GM12865 (cell line): ENCODE data around the gene THEMIS.

Source experiments
- DNase-seq: peaks from one replicate; pipeline ENCODE4 v3.0.0; 2010; ENCODE audit warnings: low read depth
- H3K4me3 ChIP-seq: 2 replicates; pipeline ENCODE4 v1.5.1; 2011; ENCODE audit warnings: mild to moderate bottlenecking, low read depth, low read length, control low read depth
- TF ChIP-seq, protein P1 (sequence below): IDR thresholded peaks from 2 replicates; pipeline ENCODE4 v1.5.1; 2011; ENCODE audit warnings: low read length, control low read depth, low read depth, inconsistent platforms; ENCODE audit not compliant: insufficient read depth; ENCODE audit errors: missing control alignments

THEMIS gene

DNA sequence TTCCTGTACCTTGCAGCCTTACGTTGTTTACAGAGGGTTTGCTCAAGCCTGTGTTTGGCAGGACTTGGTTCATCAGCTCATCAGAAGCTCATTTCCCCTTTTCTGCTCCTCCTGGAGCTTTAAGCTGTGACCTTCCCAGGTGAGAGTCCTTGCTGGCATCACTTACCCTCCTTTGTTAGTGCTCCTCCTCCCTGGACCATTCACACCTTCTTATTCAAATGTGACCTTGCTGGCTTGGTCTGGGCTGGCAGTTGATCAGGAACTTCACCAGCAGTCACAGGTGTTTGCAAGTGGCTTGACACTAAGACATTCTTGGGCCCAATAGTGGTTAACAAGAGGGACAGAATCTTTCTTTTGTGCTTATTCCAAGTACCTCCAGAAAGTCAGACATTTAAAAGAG lies 175.0 kb downstream of the THEMIS start:
- no peak overlapping the region for H3K4me3 ChIP-seq
- DNase-seq, result no peak
- TF ChIP-seq, protein P1, sequence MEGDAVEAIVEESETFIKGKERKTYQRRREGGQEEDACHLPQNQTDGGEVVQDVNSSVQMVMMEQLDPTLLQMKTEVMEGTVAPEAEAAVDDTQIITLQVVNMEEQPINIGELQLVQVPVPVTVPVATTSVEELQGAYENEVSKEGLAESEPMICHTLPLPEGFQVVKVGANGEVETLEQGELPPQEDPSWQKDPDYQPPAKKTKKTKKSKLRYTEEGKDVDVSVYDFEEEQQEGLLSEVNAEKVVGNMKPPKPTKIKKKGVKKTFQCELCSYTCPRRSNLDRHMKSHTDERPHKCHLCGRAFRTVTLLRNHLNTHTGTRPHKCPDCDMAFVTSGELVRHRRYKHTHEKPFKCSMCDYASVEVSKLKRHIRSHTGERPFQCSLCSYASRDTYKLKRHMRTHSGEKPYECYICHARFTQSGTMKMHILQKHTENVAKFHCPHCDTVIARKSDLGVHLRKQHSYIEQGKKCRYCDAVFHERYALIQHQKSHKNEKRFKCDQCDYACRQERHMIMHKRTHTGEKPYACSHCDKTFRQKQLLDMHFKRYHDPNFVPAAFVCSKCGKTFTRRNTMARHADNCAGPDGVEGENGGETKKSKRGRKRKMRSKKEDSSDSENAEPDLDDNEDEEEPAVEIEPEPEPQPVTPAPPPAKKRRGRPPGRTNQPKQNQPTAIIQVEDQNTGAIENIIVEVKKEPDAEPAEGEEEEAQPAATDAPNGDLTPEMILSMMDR, result no peak

DNA sequence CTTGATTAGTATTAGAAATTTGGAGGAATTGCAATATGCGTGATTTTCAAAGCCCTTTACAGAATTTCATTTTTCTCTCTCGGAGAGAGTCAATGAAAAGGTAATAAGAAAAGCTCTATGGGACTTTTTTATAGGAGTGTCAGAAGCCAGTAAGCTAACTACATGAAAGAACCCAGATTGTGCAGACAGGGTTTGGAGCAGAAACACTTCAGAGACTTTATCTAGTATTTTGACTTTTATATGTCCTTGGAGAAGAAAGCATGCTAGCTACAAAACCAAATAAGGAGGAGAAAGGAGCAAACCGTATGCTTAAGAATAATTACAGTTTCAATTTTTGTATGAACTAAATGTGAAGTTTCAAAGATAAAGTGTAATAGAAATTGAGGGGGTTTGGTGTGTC lies 182.2 kb downstream of the THEMIS start:
- DNase-seq, result no peak
- no peak overlapping the region for H3K4me3 ChIP-seq
- TF ChIP-seq, protein P1, result no peak

DNA sequence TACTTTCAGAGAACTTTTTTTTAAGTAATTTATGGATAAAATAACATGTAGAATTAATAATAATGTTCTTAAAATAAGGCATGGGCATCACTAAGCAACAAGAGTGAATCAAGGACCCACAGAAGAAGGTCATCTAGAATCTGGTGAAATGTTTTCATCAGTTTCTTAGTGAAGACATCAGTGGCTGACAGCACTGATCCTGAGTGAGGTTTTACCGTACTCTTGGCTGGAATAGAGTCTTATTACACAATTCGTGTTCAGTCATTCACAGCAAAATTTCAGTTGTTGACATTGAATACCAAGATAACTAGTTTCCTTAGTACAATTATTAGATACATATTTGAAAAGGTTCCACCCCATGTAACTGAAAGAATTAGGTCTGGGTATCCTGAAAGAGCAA lies 183.5 kb downstream of the THEMIS start:
- TF ChIP-seq, protein P1, result no peak
- H3K4me3 ChIP-seq, result no peak overlapping the region
- DNase-seq, result no peak

DNA sequence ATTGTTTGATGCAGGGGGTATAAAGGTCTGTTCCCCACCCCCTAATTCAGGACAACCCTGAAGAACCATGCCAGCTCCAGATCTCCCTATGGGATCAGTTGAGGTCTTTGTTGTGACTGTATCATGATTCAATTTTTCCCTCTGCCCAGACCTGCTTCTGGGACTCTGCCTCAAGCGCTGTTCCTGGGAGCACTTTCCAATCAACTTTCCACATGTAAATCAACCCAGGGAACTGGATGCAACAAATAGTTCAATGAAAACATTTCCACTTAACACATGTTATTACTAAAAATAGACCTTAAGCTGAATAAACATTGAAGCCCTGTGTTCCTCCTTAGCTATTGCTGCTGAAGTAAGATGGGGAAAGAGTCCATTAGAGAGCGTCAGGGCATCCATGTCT lies 184.4 kb downstream of the THEMIS start:
- DNase-seq, result no peak
- TF ChIP-seq, protein P1, result no peak
- no peak overlapping the region for H3K4me3 ChIP-seq

DNA sequence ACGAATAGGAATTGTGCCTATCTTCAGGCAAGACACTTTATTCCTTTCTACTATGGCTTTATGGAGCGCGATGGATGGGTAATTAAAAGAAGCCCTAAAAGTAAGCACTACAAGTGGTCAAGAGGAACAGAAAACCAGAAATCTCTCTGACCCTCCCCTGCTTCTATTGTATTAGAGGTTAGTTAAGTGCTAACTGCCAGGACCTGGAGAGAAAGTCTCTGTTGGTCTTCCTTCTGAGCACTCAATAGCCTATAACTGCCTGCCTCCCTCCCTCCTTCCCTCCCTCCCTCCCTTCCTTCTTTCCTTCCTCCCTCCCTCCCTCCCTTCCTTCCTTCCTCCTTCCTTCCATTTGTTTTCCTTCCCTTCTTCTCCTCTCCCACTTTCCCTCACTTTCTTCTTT lies 190.2 kb downstream of the THEMIS start:
- no peak for DNase-seq
- H3K4me3 ChIP-seq, result no peak overlapping the region
- TF ChIP-seq, protein P1, result no peak

DNA sequence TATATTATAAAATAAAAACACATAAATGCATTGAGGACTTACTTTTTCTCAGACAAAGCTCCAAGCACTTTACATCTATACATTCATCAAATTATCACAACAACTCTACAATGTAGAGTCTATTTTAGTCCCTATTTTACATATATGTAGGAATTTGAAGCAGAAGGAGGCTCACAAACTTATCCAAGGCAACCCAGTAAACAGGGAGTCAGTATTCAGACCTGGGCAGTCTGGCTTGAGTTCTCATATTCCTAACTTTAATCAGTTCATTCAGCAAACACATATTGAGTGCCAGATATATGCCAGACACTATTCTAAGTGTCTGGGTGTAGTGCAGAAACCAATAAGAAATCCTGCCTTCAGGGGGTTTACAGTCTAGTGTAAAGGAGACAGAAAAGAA lies 194.6 kb downstream of the THEMIS start:
- TF ChIP-seq, protein P1, result no peak
- no peak overlapping the region for H3K4me3 ChIP-seq
- DNase-seq, result no peak

DNA sequence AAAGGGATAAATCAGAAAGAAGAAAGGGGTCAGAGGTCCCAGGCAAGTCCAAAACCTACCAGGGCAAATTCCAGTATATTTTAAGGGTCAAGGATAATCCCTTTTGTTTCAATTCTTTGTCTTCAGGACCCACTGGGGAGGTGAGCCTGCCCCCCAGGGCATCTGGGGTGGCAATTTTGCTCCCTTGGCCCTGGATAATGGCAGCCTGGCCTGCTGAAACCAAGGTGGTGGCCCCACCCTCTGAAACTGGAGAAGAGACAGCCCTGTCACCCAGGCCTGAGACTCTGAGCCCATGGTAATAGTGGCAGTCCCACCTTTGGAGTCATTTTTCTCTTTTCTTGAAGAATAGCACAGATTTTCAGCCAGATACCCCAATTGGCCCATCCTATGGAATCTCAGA lies 205.8 kb downstream of the THEMIS start:
- no peak for DNase-seq
- TF ChIP-seq, protein P1, result no peak
- H3K4me3 ChIP-seq, result no peak overlapping the region
